H1 (cell line): ENCODE data around the gene SURF4. TPM values are rescaled to one million over a fixed set of nuclear protein-coding genes. Genes with fewer than 3 reads are reported as not detected.

Experiments
- ASH2L ChIP-seq: fragments of 200-600, 300-600 bp; sonication (generic); IDR thresholded peaks from one replicate; pipeline ENCODE4 v1.7.1; 2017; ENCODE audit warnings: low read length
- BCL11A ChIP-seq, 2 experiments: IDR thresholded peaks; one replicate each; pipeline ENCODE4 v1.6.1; 2011; ENCODE audit warnings: low read depth in 2 of 2, low read length in 2 of 2, mild to moderate bottlenecking in 2 of 2
- EZH2 ChIP-seq: fragments of 200-600 bp; sonication (generic); IDR thresholded peaks from 2 replicates; pipeline ENCODE4 v1.7.1; 2012; ENCODE audit warnings: low read depth, mild to moderate bottlenecking, moderate library complexity, low read length, inconsistent platforms; ENCODE audit not compliant: severe bottlenecking
- FOSL1 ChIP-seq: IDR thresholded peaks from 2 replicates; pipeline ENCODE4 v1.6.1; 2011; ENCODE audit warnings: mild to moderate bottlenecking, low read depth, low read length, moderate library complexity; ENCODE audit not compliant: insufficient read depth
- NRF1 ChIP-seq: IDR thresholded peaks from 2 replicates; pipeline ENCODE4 v1.6.1; 2011; ENCODE audit warnings: mild to moderate bottlenecking, low read depth, low read length, improper control_type of control experiment
- RNF2 ChIP-seq: fragments of 200-900, 300-1000 bp; sonication (generic); IDR thresholded peaks from 2 replicates; pipeline ENCODE4 v1.7.1; 2016; ENCODE audit warnings: borderline replicate concordance, low read depth, mild to moderate bottlenecking, antibody characterized with exemption, low read length; ENCODE audit not compliant: poor library complexity, severe bottlenecking; ENCODE audit errors: missing control alignments
- SRF ChIP-seq: IDR thresholded peaks from 2 replicates; pipeline ENCODE4 v1.6.1; 2011; ENCODE audit warnings: mild to moderate bottlenecking, low read depth, low read length, moderate library complexity
- TBP ChIP-seq: IDR thresholded peaks from 2 replicates; pipeline ENCODE4 v1.6.1; 2011; ENCODE audit warnings: low read depth, low read length, improper control_type of control experiment
- YY1 ChIP-seq: IDR thresholded peaks from 2 replicates; pipeline ENCODE4 v1.6.1; 2011; ENCODE audit warnings: low read depth, mild to moderate bottlenecking, low read length
- polyA plus RNA-seq, 7 experiments: library from polyadenylated mRNA; depleted of rRNA in 3 of 7; stranded (reverse) in 5 of 7; unstranded in 2 of 7; fragments of >200 nt in 5 of 7; fragments of 200-250 nt in 2 of 7; gene quantifications; 1 replicate in 5 of 7; 2 replicates in 1 of 7; 4 replicates in 1 of 7; pipeline versions ENCODE4 v1.2.1 to v1.2.3, GENCODE V29; 2011 to 2013; ENCODE audit warnings: missing spikeins in 2 of 7, mixed read lengths in 2 of 7
- total RNA-seq: library from RNA; stranded (reverse); fragmentation: NEBNext Ultra II Directional; extraction: Animal tissue kit (Norgen Biotek cat#: 25700); gene quantifications from 2 replicates; pipeline ENCODE4 v1.2.1, GENCODE V29; 2021
- TF ChIP-seq, protein P1 (sequence below): fragments of 300-600 bp; sonication (generic); IDR thresholded peaks from 2 replicates; pipeline ENCODE4 v1.7.1; 2012; ENCODE audit warnings: low read length, moderate library complexity, mild to moderate bottlenecking, inconsistent platforms; ENCODE audit not compliant: insufficient replicate concordance

The SURF4 gene
- total and polyA plus RNA-seq, 2 of the 8 experiments (the other 6 are each of a cell fraction or from before 2014, with no cell fraction given) = 176 to 182 TPM

DNA sequence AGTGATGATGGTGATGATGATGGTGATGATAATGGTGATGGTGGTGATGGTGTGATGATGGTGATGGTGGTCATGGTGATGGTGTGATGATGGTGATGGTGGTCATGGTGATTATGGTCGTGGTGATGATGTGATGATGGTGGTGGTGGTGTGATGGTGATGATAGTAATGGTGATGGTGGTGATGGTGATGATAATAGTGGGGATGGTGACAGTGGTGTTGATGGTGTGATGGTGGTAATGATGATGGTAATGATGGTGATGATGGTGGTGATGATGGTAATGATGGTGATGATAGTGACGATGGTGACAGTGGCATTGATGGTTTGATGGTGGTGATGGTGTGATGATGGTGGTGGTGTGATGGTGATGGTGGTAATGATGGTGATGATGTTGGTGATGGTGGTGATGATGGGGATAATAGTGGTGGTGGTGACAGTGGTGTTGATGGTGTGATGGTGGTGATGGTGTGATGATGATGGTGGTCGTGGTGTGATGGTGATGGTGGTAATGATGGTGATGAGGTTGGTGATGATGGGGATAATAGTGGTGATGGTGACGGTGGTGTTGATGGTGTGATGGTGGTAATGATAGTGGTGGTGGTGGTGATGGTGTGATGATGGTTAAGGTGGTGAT is 6.8 kb upstream of the SURF4 start (continued):
- TF ChIP-seq, protein P1, sequence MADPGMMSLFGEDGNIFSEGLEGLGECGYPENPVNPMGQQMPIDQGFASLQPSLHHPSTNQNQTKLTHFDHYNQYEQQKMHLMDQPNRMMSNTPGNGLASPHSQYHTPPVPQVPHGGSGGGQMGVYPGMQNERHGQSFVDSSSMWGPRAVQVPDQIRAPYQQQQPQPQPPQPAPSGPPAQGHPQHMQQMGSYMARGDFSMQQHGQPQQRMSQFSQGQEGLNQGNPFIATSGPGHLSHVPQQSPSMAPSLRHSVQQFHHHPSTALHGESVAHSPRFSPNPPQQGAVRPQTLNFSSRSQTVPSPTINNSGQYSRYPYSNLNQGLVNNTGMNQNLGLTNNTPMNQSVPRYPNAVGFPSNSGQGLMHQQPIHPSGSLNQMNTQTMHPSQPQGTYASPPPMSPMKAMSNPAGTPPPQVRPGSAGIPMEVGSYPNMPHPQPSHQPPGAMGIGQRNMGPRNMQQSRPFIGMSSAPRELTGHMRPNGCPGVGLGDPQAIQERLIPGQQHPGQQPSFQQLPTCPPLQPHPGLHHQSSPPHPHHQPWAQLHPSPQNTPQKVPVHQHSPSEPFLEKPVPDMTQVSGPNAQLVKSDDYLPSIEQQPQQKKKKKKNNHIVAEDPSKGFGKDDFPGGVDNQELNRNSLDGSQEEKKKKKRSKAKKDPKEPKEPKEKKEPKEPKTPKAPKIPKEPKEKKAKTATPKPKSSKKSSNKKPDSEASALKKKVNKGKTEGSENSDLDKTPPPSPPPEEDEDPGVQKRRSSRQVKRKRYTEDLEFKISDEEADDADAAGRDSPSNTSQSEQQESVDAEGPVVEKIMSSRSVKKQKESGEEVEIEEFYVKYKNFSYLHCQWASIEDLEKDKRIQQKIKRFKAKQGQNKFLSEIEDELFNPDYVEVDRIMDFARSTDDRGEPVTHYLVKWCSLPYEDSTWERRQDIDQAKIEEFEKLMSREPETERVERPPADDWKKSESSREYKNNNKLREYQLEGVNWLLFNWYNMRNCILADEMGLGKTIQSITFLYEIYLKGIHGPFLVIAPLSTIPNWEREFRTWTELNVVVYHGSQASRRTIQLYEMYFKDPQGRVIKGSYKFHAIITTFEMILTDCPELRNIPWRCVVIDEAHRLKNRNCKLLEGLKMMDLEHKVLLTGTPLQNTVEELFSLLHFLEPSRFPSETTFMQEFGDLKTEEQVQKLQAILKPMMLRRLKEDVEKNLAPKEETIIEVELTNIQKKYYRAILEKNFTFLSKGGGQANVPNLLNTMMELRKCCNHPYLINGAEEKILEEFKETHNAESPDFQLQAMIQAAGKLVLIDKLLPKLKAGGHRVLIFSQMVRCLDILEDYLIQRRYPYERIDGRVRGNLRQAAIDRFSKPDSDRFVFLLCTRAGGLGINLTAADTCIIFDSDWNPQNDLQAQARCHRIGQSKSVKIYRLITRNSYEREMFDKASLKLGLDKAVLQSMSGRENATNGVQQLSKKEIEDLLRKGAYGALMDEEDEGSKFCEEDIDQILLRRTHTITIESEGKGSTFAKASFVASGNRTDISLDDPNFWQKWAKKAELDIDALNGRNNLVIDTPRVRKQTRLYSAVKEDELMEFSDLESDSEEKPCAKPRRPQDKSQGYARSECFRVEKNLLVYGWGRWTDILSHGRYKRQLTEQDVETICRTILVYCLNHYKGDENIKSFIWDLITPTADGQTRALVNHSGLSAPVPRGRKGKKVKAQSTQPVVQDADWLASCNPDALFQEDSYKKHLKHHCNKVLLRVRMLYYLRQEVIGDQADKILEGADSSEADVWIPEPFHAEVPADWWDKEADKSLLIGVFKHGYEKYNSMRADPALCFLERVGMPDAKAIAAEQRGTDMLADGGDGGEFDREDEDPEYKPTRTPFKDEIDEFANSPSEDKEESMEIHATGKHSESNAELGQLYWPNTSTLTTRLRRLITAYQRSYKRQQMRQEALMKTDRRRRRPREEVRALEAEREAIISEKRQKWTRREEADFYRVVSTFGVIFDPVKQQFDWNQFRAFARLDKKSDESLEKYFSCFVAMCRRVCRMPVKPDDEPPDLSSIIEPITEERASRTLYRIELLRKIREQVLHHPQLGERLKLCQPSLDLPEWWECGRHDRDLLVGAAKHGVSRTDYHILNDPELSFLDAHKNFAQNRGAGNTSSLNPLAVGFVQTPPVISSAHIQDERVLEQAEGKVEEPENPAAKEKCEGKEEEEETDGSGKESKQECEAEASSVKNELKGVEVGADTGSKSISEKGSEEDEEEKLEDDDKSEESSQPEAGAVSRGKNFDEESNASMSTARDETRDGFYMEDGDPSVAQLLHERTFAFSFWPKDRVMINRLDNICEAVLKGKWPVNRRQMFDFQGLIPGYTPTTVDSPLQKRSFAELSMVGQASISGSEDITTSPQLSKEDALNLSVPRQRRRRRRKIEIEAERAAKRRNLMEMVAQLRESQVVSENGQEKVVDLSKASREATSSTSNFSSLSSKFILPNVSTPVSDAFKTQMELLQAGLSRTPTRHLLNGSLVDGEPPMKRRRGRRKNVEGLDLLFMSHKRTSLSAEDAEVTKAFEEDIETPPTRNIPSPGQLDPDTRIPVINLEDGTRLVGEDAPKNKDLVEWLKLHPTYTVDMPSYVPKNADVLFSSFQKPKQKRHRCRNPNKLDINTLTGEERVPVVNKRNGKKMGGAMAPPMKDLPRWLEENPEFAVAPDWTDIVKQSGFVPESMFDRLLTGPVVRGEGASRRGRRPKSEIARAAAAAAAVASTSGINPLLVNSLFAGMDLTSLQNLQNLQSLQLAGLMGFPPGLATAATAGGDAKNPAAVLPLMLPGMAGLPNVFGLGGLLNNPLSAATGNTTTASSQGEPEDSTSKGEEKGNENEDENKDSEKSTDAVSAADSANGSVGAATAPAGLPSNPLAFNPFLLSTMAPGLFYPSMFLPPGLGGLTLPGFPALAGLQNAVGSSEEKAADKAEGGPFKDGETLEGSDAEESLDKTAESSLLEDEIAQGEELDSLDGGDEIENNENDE = no peak
- TF ChIP-seq BCL11A (IDR thresholded peaks at IDR 0.05; ENCODE audit: low read depth in 2 of 2, low read length in 2 of 2) = no peak
- no peak for TF ChIP-seq EZH2
- TF ChIP-seq NRF1 = no peak
- no peak for TF ChIP-seq RNF2
- TF ChIP-seq TBP = no peak
- TF ChIP-seq ASH2L = no peak
- TF ChIP-seq SRF = no peak
- no peak for TF ChIP-seq FOSL1
- TF ChIP-seq YY1 = no peak
